AG10803 (cell line): ENCODE data around the gene HDAC10.
A peak's percentile ranks its signal among the peaks of the same experiment; 100 is the strongest.

ENCODE experiments used
- DNase-seq: peaks from one replicate; pipeline ENCODE4 v3.0.0; 2010; ENCODE audit warnings: low read depth
- H3K4me3 ChIP-seq: 2 replicates; pipeline ENCODE4 v1.5.1; 2011; ENCODE audit warnings: mild to moderate bottlenecking, low read length, control low read depth
- CTCF ChIP-seq: conservative IDR thresholded peaks from 2 replicates; pipeline ENCODE4 v1.5.1; 2011; ENCODE audit warnings: mild to moderate bottlenecking, low read length, control low read depth, inconsistent platforms

Gene HDAC10

GRCh38 chr22:50271519-50271970, 20.5 kb upstream of the HDAC10 start:
- DNase-seq = peak; percentile 54
- H3K4me3 ChIP-seq = peak overlapping the region; percentile 62
- TF ChIP-seq CTCF = no peak; the same call in 1 of the 2 replicates

- peak overlapping the region; percentile 62 for H3K4me3 ChIP-seq
- TF ChIP-seq CTCF = no peak
- DNase-seq = peak; percentile 68
Measured at GRCh38 chr22:50270666-50271394, 19.8 kb upstream of the HDAC10 start.

- H3K4me3 ChIP-seq = peak within 1 kb of the TSS; percentile 62
- peak; percentile 43 for DNase-seq
- TF ChIP-seq CTCF = no peak
Measured at GRCh38 chr22:50269970-50270665, 19.1 kb upstream of the HDAC10 start, which contains the start of gene MAPK11. TSS of gene MAPK11 (minus strand) at chr22:50270380. CDS start at chr22:50270292, 88 bp downstream.

GRCh38 chr22:50269573-50269969, 18.5 kb upstream of the HDAC10 start:
- TF ChIP-seq CTCF = no peak
- DNase-seq = no peak
- H3K4me3 ChIP-seq = peak overlapping the region; percentile 47

GRCh38 chr22:50268655-50269113, 17.6 kb upstream of the HDAC10 start:
- H3K4me3 ChIP-seq = no peak overlapping the region
- TF ChIP-seq CTCF = no peak
- no peak for DNase-seq

GRCh38 chr22:50267591-50268390, 16.7 kb upstream of the HDAC10 start:
- peak; percentile 14 for TF ChIP-seq CTCF
- peak overlapping the region; percentile 54 for H3K4me3 ChIP-seq
- peak; percentile 47 for DNase-seq
